GM21367 (cell line): ENCODE measurements around the gene PTPRD.
"Not testable (repeated sequence)": the region's sequence is repeated elsewhere in the genome, so short reads cannot be mapped to it uniquely, and the experiment has no call there.

Source experiments
- ATAC-seq: cut with Tn5 transposase; IDR thresholded peaks from one replicate; pipeline ENCODE4 v1.9.1; 2021; ENCODE audit not compliant: unreplicated experiment

PTPRD gene

DNA sequence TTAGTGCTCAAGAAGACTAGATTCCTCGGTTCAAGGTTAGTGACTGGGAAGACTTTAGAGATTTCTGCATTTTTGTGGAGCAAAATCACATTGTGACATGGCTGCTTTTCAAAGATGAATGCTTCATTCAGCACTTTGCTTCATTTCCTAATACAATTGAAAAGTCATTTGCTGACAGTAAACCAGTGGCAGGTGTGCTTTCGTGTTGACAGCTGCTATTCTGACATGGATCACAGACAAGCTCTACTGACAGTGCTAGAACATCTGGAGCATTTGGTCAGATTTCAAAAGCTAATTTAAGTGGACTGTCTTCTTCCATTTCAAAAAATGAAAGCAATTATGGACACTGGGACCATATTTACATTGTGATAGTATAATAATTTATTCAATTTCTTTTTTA lies 1060.1 kb downstream of the PTPRD start:
- ATAC-seq, result no peak

DNA sequence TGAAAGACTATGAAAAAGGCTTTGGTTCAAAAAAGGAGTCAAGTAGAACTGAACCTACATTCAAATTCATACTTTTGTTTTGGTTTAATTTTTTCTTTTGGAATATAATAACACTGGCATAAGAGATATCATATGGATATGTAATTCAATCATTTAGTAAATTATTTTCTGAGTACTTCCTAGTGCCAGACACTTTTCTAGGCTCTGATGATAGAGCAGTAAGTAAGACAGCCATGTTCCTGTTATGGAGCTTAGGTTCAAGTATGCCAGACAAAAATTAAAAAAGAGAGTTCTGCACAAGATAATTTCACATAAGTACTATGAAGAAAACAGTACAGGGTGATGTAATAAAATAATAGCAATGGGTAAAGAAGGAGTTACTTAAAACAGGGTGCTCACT lies 1074.0 kb downstream of the PTPRD start:
- ATAC-seq, result no peak

GRCh38 chr9:9538356-9538755 lies 1074.4 kb downstream of the PTPRD start:
- ATAC-seq, result no peak

DNA sequence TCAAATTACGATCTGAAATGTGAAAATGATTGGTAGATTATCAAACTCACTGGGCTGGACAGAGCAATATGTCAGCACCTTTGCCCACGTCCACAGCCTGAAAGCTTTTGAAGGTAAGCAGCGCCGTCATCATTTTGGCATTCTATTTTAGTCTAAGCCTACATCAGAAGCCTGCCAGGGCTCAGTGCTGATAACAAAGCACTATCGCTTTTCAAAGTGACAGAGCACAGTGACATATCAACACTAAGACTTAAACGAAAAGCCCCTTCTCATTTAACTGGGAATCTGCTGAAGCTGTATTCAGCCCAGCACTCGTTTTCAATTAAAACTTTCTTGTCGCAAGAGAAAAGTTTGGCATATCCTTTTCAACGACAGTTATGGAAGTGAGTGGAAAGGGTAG lies 1076.3 kb downstream of the PTPRD start:
- ATAC-seq, result no peak

DNA sequence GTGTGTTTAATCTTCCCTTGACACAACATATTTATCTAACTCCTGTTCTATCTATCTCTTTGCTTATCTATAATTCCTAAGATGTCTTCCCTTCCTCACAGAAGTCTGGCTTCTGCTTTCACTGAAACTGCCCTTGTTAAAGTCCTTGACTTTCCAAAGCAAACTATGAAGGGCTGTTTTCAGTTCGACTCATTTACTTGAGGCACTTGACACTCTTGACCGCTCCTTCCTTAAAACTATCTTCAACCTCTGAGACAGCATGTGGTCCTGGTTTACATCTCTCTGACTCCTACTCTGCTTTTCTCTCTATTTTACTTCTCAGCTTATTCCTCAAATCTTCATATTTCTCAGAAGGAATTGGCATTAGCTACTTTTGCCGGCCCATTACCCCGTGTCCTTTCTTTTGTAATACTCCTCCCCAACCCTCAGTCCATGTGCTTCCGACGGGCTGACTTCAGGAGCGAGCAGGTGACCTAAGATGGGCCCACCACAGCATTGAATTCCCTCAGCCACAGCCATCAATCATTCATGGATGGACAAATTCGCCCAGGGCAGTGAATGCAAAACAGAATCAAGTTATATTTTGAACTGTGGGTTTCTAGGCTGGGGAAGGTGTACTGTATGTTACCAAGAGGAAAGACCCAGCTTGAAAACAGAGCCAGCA lies 1089.2 kb downstream of the PTPRD start:
- no peak for ATAC-seq

DNA sequence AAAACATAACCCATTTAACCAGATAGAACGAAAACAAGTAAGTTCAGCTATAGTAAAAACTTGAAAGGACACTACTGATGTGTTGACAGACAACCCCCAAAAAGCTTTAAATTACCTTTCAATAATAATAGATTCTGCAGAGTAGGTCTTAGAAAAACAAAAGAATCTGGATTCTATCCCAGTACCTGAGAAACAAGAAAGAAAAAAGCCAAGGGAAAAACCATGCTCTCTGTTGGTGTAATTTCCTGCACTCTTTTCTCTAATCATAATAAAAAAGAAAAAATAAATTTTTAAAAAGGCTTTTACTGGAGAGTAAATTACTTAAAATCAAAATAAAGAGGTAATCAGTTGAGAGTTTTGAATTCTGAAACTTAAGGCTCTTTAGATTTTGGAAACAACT lies 1090.4 kb downstream of the PTPRD start:
- ATAC-seq, result no peak

DNA sequence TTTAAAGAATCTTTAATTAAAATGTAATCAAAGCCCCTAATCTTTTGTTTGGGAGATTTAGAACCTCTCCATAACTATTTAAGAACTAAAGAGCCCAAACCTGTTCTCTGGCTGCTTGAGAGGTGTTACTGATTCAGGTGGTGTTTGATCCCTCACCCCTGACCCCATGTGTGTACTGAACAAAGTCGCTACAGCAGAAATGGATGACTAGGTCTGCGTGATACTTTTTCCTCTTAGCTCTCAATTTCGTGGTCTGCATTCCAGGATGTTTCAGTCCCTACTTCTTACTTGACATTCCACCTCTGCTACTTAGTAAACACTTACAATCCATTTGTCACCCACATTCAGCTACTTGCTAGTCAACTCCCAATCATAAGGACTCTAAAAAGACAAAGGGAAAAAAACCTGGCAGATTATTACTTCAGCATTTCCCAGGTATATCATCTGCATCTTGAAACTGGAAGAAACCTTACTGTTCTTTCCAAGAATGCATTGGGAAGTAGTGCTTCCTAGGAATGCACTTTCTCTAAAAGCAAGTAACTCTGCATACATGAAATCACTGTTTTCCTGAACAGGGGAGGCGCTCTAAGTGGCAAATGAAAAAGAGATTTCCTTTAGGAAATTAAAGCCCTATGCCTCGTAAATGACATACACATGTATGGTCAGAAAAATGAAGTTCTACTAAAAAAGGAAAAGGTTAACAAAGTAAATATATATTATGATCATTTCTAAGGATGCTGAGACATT lies 1091.6 kb downstream of the PTPRD start:
- no peak for ATAC-seq

- no peak for ATAC-seq
Measured at GRCh38 chr9:9504869-9505268, 1107.9 kb downstream of the PTPRD start.

GRCh38 chr9:9499546-9499945 lies 1113.3 kb downstream of the PTPRD start:
- ATAC-seq, result no peak

DNA sequence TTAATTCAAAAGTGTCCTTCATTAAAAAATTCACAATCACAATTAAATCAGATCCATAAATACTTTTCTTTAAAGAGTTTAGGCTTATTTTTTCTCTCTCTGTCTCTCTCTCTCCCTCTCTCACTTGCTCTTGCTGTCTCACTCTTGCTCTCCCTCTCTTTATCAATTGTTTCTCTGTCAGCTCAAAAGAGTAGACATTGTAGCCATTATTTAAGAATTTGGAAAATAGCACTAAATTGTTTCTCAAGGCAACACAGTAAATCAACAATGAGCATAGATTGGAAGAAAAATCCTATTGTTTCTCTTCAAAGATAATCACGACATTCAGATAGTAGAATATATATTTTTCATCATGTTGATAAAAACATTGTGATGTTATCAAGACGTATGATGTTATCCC lies 1114.0 kb downstream of the PTPRD start:
- no peak for ATAC-seq

- no peak for ATAC-seq
Measured at GRCh38 chr9:9498128-9498527, 1114.7 kb downstream of the PTPRD start.

DNA sequence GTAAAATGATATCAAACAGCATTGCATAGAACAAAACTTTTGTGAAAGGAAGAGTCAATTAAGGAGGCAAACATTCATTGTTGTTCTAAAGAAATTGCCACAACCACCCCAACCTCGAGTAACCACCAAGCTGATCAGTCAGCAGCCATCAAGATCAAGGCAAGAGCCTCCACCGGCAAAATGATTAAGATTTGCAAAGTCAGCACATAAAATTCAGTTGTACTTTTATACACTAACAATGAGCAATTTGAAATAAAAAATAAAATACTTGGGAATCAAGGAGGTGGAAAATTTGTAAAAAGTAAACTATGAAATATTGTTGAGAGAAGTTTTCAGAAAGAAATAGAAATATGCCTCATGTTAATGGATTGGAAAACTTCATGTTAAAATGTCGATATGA lies 1118.5 kb downstream of the PTPRD start:
- no peak for ATAC-seq

DNA sequence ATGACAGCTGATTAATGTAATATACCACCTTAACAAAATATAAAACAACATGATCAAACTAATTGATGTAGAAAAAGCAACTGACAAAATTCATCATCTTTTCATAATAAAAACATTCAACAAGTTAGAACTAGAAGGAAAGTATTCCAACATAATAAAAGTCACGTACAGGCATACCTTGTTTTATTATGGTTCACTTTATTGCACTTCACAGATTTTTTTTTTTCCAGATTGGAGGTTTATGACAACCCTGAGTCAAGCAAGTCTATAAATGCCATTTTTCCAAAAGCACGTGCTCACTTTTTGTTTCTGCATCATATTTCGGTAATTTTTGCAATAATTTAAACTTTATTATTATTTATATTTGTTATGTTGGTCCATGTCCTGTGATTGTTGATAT lies 1120.3 kb downstream of the PTPRD start:
- no peak for ATAC-seq

DNA sequence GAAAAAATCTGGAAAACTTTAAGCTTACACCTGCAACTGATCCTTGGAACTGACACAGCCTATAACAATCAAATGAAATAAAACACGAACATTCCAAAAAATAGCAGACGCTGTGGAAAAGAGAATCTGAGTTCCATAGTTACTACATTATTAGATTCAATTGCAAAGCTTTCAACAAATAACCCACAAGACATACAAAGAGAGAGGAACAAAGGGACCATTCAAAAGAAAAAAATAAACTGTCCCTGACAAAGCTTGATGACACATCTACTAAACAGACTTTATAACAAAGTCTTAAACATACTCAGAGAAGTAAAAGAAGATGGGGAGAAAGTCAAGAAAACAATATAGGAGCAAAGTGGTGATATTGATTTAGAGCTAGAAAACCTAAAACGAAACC lies 1123.6 kb downstream of the PTPRD start:
- no peak for ATAC-seq

DNA sequence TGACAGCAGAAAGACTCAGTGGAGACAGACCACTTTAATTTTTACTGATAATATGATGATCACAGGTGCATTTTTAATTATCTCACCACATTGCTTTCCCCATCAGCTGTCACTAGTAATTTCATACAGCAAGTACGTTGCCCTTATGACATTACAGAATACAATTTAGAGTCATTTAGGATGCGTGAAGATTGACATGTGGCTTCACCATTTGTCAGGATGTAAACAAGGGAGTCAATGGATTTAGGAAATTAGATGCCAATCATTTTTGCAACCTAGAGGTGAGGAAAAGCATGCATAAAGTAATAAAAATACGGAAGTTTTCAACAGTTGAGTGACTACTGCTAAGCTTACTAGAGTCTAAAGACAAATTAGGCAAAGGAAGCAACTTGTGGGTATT lies 1129.6 kb downstream of the PTPRD start:
- ATAC-seq, result no peak

GRCh38 chr9:9478741-9479140 lies 1134.1 kb downstream of the PTPRD start:
- no peak for ATAC-seq

DNA sequence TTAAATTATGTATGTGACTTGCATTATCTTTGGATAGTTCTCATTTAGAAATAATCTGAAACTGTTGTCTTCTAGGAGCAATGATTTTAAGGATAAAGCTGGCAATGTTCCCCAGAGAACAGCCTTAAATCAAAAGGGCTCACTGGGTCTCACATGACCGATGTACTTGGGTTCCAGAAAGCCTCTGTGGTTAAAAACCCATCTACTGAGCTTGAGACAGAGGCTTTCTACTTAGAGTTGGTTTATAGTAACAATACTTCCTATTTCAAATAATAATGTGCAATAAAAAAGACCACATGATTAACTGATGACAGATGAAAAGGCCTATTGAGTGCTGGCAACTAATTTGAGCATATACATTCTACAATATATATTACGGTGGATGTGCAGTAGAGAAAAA lies 1143.5 kb downstream of the PTPRD start:
- no peak for ATAC-seq

DNA sequence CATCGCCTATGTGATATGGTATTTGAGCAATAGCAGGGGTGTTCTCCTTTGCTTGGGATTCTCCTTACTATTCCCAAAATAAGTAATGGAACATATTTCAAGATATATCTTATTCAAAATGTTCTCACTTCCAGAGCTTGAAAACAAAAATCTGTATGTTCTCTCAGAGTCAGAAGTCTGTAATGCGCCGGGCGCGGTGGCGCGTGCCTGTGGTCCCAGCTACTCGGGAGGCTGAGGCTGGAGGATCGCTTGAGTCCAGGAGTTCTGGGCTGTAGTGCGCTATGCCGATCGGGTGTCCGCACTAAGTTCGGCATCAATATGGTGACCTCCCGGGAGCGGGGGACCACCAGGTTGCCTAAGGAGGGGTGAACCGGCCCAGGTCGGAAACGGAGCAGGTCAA lies 1170.9 kb downstream of the PTPRD start:
- ATAC-seq, result not testable (repeated sequence)

- ATAC-seq, result no peak
Measured at GRCh38 chr9:9437641-9438040, 1175.2 kb downstream of the PTPRD start.

GRCh38 chr9:9426454-9426853 lies 1186.3 kb downstream of the PTPRD start:
- ATAC-seq, result not testable (repeated sequence)

DNA sequence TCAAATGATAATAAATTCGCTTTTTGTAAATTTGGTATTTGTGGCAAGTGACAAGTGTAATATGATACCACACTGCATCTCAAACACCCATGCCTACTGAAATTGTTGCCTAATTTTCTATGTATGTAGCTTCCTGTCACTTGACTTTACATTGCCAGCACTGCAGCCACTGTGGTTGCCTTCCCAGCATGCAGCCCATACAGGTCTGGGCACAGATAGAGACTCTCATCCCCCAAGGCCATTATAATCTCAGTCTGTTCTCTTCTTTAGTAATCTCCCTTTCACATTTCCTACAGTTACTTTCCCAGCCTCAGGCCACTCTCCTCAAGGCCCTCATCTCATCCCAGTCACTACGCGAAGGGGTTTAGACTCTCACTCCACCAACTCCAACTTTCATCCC lies 1200.6 kb downstream of the PTPRD start:
- no peak for ATAC-seq

GRCh38 chr9:9410736-9411135 lies 1202.1 kb downstream of the PTPRD start:
- no peak for ATAC-seq

- ATAC-seq, result no peak
Measured at GRCh38 chr9:9399982-9400381, 1212.8 kb downstream of the PTPRD start.
